GM12874 (cell line): Measurements from ENCODE around the gene C1orf141.

Source experiments
- CTCF ChIP-seq: IDR thresholded peaks from 2 replicates; pipeline ENCODE4 v1.5.1; 2011; ENCODE audit warnings: low read depth, mild to moderate bottlenecking, control low read depth, low read length, moderate library complexity; ENCODE audit not compliant: insufficient read depth

C1orf141 gene

DNA sequence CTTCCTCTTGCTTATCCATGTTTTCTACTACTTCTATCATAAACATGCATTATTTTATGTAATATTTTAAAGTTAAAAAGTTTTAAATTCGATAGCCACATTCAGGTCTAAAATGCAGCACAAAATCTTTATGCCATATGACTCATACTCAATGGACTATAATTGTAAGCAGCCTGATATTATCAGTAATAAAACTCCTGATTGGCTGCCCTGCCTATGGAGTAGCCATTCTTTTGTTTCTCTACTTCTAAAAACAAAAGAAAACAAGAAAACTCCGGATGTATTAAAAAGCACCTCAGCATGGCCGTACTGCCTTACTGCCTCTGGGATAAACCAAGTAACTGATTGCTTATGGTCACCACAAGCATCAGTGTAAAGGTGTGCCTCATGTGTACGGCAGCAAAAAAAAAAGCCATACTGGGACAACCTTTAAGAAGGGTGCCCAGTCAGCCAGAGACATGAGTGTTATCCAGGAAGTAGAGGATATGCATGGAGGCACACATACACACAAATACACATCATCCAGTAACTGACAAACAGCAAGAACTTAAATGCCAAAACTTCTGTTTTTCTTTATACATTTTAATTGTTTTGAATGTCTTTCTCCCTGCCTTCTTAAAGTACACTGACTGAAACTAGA, 90.0 kb downstream of the C1orf141 start:
- TF ChIP-seq CTCF = no peak

DNA sequence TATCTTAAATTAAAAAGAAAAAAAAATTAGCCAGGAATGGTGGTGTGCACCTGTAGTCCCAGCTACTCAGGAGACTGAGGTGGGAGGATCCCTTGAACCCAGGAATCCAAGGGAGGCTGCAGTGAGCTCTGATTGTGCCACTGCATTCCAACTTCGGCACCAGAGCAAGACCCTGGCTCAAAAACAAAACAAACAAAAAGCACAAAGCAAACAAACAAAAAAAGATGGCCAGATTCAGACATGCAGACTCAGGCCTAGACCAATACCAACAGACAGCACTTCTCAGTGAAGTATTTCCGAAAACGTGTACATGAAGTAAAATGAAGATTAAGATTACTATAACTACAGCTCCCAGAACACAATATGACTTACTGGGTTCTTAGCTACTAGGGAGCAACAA, 91.4 kb downstream of the C1orf141 start:
- no peak for TF ChIP-seq CTCF
